Right kidney (tissue), 1 donor: ENCODE data around the gene TCAIM.

Source experiments
- DNase-seq: peaks from one replicate; pipeline ENCODE4 v3.0.0-alpha.2; 2016

The TCAIM gene

DNA sequence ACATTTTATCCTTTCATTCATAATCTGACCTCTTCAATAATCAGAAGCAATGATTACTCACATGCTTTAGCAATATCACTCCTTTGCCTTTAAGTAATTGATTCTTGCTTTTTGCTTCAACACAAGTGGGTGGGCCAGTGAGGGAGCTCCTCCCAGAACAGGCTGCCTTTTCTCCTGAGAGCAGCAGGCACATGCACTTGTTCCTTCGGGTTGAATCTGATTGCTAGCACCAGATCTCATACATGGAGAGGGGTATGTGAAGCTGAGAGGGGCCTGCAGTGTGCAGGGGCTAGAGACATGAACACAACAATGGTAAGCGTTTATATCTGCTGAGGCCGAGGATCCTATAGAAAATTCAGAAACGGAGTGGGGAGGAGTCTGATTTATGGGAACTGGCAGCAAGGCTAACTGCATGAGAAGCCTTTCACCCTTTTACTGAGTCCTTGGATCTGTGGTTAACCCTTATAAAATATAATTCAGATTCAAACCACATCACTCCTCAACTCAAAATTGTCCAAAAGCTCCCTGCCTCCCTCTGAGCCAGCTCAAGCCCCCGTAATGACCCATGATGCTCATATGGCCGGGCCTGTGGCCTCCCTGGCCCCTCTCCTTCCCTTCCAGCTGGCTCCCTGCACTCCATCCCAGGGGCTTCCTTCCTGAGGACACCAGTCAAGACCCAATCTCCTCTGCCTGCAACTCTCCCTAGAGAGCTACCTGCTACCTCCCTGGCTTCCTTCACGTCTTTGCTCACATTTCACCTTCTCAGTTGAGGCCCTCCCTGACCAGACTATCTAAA is 106.5 kb downstream of the TCAIM start:
- DNase-seq, result no peak

DNA sequence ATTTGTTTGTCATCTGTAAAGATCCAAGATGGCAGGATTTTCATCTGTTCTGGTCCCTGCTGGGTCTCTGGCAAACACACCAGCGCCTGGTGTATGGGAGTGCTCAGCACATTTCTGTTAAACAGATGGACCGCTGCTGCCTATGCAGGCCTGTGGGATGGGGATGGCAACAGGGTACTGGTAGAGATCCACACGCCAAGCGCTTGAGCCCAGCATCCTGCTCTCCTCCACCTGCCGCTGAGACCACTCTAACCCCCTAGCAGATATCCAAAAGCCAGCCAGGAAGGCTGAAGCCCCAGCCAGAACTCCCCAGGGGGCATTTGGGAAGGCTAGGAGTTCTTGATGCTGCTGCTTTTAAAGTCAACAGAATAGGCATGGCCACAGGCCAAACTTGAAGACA is 107.2 kb downstream of the TCAIM start:
- DNase-seq, result no peak

DNA sequence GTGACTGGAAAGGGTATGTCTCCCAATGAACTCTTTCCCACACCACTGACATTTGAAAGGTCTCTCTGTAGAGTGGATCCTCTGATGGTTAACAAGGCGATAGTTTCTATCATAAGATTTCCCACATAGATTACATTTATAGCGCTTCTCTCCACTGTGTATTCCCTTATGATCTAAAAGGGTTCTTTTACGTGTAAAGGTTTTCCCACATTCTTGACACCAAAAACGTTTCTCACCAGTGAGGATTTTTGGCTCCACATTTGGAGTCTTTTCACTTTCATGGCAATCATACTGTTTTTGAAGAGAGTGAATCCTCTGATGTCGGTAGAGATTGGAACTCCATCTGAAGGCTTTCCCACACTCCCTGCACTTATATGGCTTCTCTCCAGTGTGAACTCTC is 108.4 kb downstream of the TCAIM start:
- DNase-seq, result no peak

DNA sequence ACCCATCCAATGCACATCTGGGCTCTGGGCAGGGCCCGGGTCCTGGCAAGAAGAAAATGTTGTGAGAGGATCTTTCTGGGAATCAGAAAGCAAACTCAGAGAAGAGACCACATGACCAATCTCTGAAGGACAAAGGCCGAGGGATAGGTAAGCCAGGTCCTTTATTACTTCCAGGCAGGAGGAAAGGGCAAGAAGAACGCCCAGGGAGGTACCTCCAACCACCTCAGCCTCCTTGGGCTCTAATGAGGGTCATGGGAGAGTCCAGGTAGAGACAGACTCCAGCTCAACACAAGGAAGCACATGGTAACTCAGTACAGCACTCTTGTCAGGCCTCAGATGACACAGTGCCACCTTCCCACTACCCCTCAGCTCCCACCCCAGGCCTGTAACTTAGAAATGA is 112.9 kb downstream of the TCAIM start:
- no peak for DNase-seq

DNA sequence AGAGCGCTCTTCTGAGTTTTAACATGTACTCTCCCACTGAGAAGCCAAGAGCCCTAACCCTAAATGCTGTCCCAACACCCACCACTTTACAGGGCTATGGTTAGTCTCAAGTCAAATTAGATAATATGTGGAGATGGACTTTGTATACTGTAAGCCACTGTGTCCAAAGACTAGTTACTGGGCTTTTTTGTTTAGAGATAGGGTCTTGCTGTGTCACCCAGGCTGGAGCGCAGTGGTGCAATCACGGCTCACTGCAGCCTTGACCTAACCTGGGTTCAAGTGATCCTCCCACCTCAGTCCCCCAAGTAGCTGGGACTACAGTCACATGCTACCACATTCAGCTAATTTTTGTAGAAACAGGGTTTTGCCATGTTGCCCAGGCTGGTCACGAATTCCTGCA is 115.7 kb downstream of the TCAIM start:
- no peak for DNase-seq

DNA sequence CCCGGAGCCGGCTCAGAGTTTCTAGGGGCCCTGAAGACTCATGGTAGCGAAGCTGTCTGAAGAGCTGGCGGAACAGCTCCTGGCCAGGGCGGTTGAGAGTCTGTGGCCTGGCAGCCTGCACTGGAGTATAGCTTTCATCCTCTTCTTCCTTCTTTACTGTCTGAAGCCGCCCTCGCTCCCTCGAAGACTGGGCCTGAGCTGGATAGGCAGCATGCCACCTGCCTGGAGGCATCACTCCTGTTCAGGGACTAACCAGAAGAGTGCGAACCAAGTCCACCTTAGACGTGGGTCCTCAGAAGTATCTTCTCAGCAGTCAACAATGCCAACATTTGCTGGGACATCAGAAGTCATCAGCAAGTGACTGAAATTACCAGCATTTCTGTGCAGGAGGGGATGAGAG is 116.8 kb downstream of the TCAIM start:
- DNase-seq, result no peak
